GM12892 (cell line): ENCODE data around the gene SH3RF1.

Experiments used
- POLR2A ChIP-seq: IDR thresholded peaks from 2 replicates; pipeline ENCODE4 v1.6.1; 2011; ENCODE audit warnings: low read depth, low read length, control low read depth
- POLR2AphosphoS5 ChIP-seq: IDR thresholded peaks from 2 replicates; pipeline ENCODE4 v1.6.1; 2011; ENCODE audit warnings: low read depth, low read length, control low read depth
- TAF1 ChIP-seq: IDR thresholded peaks from 2 replicates; pipeline ENCODE4 v1.6.1; 2011; ENCODE audit warnings: low read depth, mild to moderate bottlenecking, control low read depth, low read length, borderline replicate concordance

- TF ChIP-seq POLR2AphosphoS5 (no peak), TAF1 (no peak), POLR2A (no peak)
Observed at GRCh38 chr4:169259271-169259670, 11.5 kb downstream of the SH3RF1 start.
